NCI-H1417 (cell line): ENCODE measurements around the gene MRM2.

ENCODE experiments used
- DNase-seq, 3 experiments: peaks; one replicate each; lab custom pipeline; 2025; lab: John Stamatoyannopoulos, UW

MRM2 gene

GRCh38 chr7:2247141-2247995 lies 5.4 kb upstream of the MRM2 start:
- DNase-seq = peak in 1 of 3 experiments; percentile 4

GRCh38 chr7:2245883-2246675 lies 4.1 kb upstream of the MRM2 start:
- no peak for DNase-seq

GRCh38 chr7:2244404-2244995 lies 2.5 kb upstream of the MRM2 start:
- no peak for DNase-seq

GRCh38 chr7:2243458-2243857 lies 1.5 kb upstream of the MRM2 start:
- no peak for DNase-seq

DNA sequence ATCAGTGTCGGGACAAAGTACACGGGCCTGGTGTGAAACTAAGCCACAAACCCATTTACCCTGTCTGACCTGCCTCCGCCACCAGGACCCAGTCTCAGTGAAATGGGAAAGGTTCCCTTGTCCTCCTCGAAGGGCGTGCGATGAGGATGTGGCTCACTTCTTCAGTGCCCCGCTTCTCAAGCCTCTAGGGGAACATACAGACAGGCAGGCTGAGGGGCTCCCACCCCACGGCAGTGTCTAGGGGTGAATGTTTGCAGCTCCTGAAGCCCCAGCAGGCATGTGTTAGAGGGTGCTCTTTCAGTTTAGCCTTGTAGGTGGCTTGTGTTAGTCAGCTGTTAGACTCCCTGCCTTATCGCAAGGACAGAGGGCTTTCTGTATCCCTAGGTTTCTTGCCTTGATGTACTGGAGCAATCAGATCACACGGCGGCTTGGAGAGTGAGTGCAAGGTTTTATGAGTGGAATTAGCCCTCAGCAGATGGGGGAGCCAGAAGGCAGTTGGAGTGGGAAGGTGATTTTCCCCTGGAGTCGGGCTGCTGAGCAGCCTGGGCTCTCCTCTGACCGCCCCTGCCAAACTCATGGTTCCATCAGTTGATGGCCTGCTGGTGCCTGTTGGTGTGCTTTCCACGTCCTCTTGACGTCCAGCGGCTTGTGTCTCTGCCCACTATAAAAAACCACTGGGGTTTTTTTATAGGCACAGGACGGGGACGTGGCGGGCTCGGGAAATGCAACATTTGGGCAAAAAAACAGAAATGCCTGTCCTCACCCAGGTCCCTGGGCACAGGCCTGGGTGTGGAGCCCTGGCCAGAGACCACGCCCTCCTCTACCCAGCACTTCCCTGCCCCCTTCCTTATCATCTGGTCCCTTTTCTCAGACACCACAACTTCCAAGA lies 780 bp upstream of the MRM2 start:
- DNase-seq = peak in 2 of 3 experiments; percentile 62 to 74

DNA sequence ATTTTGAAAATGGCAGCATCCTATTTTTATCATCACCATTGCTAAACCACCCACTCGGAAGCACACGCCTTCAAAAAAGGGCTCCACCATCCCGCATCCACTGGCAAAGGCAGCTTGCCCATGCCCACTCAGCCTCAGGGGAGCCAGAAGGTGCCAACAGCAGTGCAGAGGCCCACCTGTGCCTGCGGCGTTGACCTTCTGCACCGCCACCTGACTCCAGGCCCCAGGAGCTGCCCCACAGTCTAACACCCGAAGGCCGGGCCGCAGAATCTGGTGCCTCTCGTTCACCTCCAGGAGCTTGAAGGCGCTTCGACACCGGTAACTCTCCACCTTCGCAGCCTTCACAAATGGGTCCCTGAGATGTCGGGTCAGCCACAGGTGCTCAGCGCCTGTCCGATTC lies 2.8 kb downstream of the MRM2 start:
- DNase-seq = no peak

GRCh38 chr7:2237109-2237602 lies 4.8 kb downstream of the MRM2 start:
- DNase-seq = peak in 1 of 3 experiments; percentile 79

DNA sequence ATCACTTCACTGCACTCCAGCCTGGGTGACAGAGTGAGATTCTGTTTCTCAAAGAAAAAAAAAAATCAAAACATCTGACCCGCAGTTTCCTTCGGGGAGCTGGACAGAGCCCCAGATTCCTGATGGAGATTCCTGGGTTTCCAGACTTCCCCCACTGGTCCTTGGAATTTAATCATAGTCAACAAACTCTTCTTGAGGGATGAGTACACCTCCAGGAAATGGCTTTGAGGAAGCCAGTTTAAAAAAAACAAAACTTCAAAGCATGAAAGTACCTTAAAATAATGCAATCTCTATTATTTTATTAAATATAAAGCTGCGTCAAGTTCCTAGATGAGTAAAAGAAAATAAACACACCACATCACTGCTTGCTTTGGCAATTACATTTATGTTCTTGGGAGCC lies 8.1 kb downstream of the MRM2 start:
- DNase-seq = no peak

GRCh38 chr7:2232766-2233520 lies 9.1 kb downstream of the MRM2 start, which contains the start of gene MAD1L1:
TSS of gene MAD1L1 (minus strand) at chr7:2232945. CDS start at chr7:2230133, 2,812 bp downstream.
- DNase-seq = peak; percentile 88 to 95 (median 92)

- peak in 2 of 3 experiments; percentile 74 to 87 for DNase-seq
Observed at GRCh38 chr7:2231992-2232765, 9.8 kb downstream of the MRM2 start.

GRCh38 chr7:2230882-2231281 lies 11.1 kb downstream of the MRM2 start:
- DNase-seq = no peak

DNA sequence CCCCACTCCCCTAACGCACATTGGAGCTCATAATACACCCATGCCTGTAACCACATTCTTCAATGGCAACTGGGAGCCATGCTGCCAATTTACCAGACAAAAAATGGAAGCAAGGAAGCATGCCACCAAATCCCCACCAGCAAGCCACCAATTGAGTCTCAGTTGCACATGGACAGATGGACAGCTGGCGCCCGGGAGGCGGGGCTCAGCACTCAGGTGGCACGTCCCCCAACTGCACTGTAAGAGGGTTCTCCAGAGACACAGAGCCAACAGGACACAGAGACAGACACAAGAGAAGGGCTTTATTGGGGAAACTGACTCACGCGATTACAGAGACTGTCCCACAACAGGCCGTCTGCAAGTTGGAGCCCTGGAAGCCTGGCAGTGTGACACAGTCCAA lies 11.8 kb downstream of the MRM2 start:
- DNase-seq = no peak

DNA sequence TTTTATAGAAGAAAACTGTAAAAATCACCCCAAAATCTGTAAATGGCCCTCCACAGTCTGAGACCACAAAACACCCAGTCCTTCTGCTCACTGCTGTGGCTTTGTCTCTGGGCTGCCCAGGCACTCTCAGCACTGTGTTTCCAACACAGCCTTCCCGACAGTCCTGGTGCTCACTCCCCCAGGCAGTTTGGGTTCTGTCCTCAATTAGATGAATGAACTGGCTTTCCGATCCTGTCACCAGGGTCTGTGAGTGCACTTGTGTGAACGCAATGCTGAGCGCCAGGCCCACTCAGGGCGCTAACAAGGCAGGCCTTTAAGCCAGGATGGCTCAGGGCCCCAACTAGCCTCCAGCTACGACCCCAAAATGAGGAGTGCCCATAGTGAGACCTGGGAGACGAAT lies 12.5 kb downstream of the MRM2 start:
- DNase-seq = no peak

- DNase-seq = no peak
Observed at GRCh38 chr7:2228921-2229320, 13.1 kb downstream of the MRM2 start.

DNA sequence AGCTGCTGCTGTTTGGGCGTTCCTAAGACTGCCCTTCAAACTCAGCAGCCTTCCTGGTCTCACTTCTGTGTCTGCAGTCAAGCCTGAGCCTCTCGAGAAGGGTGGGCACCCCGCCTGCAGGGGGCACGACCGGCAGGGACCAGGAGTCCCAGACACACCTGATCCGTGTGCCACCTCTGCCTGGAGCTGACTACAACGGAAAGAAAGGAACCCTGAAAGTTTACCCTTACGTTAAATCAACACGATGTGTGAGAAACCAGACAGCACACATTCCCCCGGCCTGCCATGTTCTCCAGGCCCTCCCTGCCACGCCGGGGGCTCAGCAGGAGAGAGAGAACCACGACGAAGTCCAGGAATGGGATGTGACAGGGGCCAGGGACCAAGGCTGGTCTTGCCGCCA lies 14.3 kb downstream of the MRM2 start:
- no peak for DNase-seq

- no peak for DNase-seq
Observed at GRCh38 chr7:2225830-2226229, 16.2 kb downstream of the MRM2 start.

DNA sequence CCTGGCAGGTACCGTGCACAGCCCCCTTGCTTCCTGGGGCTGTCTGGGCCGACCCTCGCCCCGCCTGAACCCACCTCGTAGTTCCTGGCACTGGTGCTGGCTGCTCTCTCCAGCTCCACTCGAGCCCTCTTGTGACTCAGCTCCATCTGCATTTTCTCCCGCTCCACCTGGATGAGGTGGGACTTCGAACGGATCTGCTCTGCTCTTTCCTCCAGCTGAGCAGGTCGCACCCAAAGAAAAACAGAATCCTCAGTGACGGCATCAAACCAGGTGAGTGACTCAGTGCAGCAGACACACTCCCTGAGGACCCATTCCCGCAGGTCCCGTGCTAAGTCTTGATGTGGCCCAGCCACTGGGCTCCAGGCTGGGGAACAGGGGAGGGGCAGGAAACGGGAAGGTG lies 16.7 kb downstream of the MRM2 start:
- DNase-seq = no peak

GRCh38 chr7:2224934-2225333 lies 17.1 kb downstream of the MRM2 start:
- no peak for DNase-seq

- DNase-seq = no peak
Observed at GRCh38 chr7:2224491-2224928, 17.5 kb downstream of the MRM2 start.

- DNase-seq = no peak
Observed at GRCh38 chr7:2223321-2223720, 18.7 kb downstream of the MRM2 start.
